ENCODE measurements around the gene JADE3.

DNA sequence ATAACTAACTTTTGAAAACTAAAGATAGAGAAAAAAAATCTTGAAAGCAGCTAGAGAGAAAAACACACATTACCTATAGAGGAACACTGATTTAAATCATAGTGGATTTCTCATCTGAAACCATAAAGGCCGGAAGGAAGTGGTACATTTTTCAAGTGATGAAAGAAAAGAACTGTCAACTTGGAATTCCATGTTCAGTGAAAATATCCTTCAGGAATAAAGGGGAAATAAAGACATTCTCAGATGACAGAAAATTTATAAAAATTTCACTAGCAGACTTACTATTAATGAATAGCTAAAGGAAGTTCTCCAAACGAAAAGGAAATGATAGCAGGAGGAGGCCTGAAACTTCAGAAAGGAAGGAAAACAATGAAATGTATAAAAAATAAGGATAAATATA lies 7.6 kb upstream of the JADE3 start:
- TF ChIP-seq, protein P1, sequence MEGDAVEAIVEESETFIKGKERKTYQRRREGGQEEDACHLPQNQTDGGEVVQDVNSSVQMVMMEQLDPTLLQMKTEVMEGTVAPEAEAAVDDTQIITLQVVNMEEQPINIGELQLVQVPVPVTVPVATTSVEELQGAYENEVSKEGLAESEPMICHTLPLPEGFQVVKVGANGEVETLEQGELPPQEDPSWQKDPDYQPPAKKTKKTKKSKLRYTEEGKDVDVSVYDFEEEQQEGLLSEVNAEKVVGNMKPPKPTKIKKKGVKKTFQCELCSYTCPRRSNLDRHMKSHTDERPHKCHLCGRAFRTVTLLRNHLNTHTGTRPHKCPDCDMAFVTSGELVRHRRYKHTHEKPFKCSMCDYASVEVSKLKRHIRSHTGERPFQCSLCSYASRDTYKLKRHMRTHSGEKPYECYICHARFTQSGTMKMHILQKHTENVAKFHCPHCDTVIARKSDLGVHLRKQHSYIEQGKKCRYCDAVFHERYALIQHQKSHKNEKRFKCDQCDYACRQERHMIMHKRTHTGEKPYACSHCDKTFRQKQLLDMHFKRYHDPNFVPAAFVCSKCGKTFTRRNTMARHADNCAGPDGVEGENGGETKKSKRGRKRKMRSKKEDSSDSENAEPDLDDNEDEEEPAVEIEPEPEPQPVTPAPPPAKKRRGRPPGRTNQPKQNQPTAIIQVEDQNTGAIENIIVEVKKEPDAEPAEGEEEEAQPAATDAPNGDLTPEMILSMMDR (conservative IDR thresholded peaks at IDR 0.05 in 1 of 2, IDR thresholded peaks at IDR 0.05 in 1 of 2; ENCODE audit: low read depth in 1 of 2, low read length in 2 of 2): no peak
- TF ChIP-seq EZH2 (IDR thresholded peaks at IDR 0.05; ENCODE audit: low read length, missing control alignments): no peak

All from fibroblast of lung (primary cell).